Natural killer cell (primary cell): Measurements from ENCODE around the gene SATB2. TPM values are rescaled to one million over a fixed set of nuclear protein-coding genes. Genes with fewer than 3 reads are reported as not detected.

Source experiments
- ATAC-seq, 3 donors: fragments of 150-1000 bp in 2 of 3; fragments of 200-7000 bp in 1 of 3; cut with Tn5 transposase; 1 replicate in 1 of 3; 2 replicates in 2 of 3; pipeline ENCODE4 v1.10.0; 2021; ENCODE audit warnings: mild to moderate bottlenecking in 2 of 3, moderate library complexity in 2 of 3
- DNase-seq, 2 donors: peaks; one replicate each; pipeline versions ENCODE4 v3.0.0 to v3.0.0-alpha.2; 2013 to 2021; ENCODE audit warnings: mixed read lengths in 1 of 2
- H3K27ac ChIP-seq: one replicate; pipeline ENCODE4 v1.5.1; 2013; ENCODE audit warnings: mild to moderate bottlenecking, low read length
- H3K27me3 ChIP-seq: one replicate; pipeline ENCODE4 v1.6.1; 2013; ENCODE audit warnings: low read length; ENCODE audit not compliant: control insufficient read depth, insufficient read depth
- H3K36me3 ChIP-seq: one replicate; pipeline ENCODE4 v1.6.1; 2013; ENCODE audit warnings: low read length; ENCODE audit not compliant: control insufficient read depth, insufficient read depth
- H3K4me1 ChIP-seq: one replicate; pipeline ENCODE4 v1.6.1; 2013; ENCODE audit warnings: low read length; ENCODE audit not compliant: control insufficient read depth, insufficient read depth
- H3K4me3 ChIP-seq: one replicate; pipeline ENCODE4 v1.5.1; 2013; ENCODE audit warnings: low read length
- H3K9me3 ChIP-seq: one replicate; pipeline ENCODE4 v1.6.1; 2013; ENCODE audit warnings: low read length; ENCODE audit not compliant: control insufficient read depth, insufficient read depth
- H3K27ac Mint-ChIP-seq, 2 donors: one replicate each; pipeline ENCODE4 v1.8.0; 2022; ENCODE audit warnings: mild to moderate bottlenecking in 2 of 2, mixed read lengths in 2 of 2, moderate library complexity in 1 of 2
- H3K27me3 Mint-ChIP-seq, 2 donors: one replicate each; pipeline ENCODE4 v1.8.0; 2022; ENCODE audit warnings: low read depth in 2 of 2, mixed read lengths in 2 of 2
- H3K36me3 Mint-ChIP-seq: one replicate; pipeline ENCODE4 v1.8.0; 2022; ENCODE audit warnings: mixed read lengths
- H3K4me1 Mint-ChIP-seq, 2 donors: one replicate each; pipeline ENCODE4 v1.8.0; 2022; ENCODE audit warnings: mixed read lengths in 2 of 2
- H3K4me3 Mint-ChIP-seq: one replicate; pipeline ENCODE4 v1.8.0; 2022; ENCODE audit warnings: mild to moderate bottlenecking, moderate library complexity, mixed read lengths
- H3K9me3 Mint-ChIP-seq, 2 donors: one replicate each; pipeline ENCODE4 v1.8.0; 2022; ENCODE audit warnings: mixed read lengths in 2 of 2
- WGBS: methylation state at CpG from one replicate; pipeline ENCODE4 v1.1.7; 2013; ENCODE audit warnings: missing lambda C conversion rate; ENCODE audit not compliant: insufficient coverage; 5-methylcytosine and 5-hydroxymethylcytosine counted together
- intact Hi-C: fragments of 100-400 bp; cut with micrococcal nuclease; formaldehyde crosslinking; loops from one replicate; pipeline ENCODE4 v1.14.2; 2022
- total RNA-seq, 4 donors: library from RNA; stranded (reverse); fragments of 120-200 nt in 1 of 4; gene quantifications; one replicate each; pipeline versions ENCODE4 v1.2.3 to v1.2.4, GENCODE V29; 2013 to 2022
- TF ChIP-seq, protein P1 (sequence below): fragments of 200-600 bp; IDR thresholded peaks from one replicate; pipeline ENCODE4 v1.8.0; 2022; ENCODE audit warnings: antibody characterized with exemption

Gene SATB2
- total RNA-seq, 3 donors from 2014 or later (not counting 1 experiment from before 2014, with no cell fraction given) = 0.73 to 2.8 (median 0.79) TPM

DNA sequence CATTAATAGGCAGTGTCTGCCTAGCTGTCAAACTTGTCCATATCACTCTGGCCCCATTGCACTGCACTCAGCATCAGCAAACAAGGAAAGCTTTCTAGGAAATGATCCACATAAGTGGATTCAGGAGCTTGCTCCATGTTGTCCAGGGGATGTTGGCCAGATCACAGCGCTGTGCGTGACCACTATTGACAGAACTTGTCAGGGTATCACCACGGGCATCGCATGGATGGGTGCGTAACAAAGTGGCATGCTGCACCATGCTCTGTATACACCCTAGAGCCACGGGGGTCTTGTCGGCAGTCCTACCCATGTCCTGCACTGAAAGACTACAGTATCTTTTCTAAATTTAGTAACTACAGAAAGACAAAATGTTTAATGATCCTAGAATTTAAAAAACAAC is 15.6 kb downstream of the SATB2 start:
- intact Hi-C loops = no loop called here
- Histone ChIP-seq H3K4me1 (no peaks in the 10 kb centered on the region), H3K27ac (no peak overlapping the region), H3K27me3 (peaks cover 11% of the 10 kb centered on the region), H3K36me3 (no peaks in the 10 kb centered on the region), H3K9me3 (no peaks in the 10 kb centered on the region), H3K4me3 (no peak overlapping the region)
- Mint-ChIP-seq H3K9me3 (no peaks in the 10 kb centered on the region), H3K27ac (no peak overlapping the region), H3K4me3 (no peak overlapping the region), H3K36me3 (no peaks in the 10 kb centered on the region), H3K4me1 (no peaks in the 10 kb centered on the region), H3K27me3 (peaks cover 6 to 8% of the 10 kb centered on the region in 2 donors)
- ATAC-seq (no peak), DNase-seq (no peak)
- TF ChIP-seq, protein P1, sequence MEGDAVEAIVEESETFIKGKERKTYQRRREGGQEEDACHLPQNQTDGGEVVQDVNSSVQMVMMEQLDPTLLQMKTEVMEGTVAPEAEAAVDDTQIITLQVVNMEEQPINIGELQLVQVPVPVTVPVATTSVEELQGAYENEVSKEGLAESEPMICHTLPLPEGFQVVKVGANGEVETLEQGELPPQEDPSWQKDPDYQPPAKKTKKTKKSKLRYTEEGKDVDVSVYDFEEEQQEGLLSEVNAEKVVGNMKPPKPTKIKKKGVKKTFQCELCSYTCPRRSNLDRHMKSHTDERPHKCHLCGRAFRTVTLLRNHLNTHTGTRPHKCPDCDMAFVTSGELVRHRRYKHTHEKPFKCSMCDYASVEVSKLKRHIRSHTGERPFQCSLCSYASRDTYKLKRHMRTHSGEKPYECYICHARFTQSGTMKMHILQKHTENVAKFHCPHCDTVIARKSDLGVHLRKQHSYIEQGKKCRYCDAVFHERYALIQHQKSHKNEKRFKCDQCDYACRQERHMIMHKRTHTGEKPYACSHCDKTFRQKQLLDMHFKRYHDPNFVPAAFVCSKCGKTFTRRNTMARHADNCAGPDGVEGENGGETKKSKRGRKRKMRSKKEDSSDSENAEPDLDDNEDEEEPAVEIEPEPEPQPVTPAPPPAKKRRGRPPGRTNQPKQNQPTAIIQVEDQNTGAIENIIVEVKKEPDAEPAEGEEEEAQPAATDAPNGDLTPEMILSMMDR = no peak
- WGBS = 95% methylated on average over 7 of the region's 7 CpGs

- Histone ChIP-seq H3K9me3 (no peaks in the 10 kb centered on the region), H3K4me3 (no peak overlapping the region), H3K27me3 (peaks cover 9% of the 10 kb centered on the region), H3K36me3 (no peaks in the 10 kb centered on the region), H3K27ac (no peak overlapping the region), H3K4me1 (no peaks in the 10 kb centered on the region)
- no peak for ATAC-seq
- no peaks in the 10 kb centered on the region for H3K4me1 Mint-ChIP-seq
- no peak overlapping the region for H3K4me3 Mint-ChIP-seq
- WGBS = 95% methylated on average over 4 of the region's 4 CpGs
- intact Hi-C loops = no loop called here
- DNase-seq = no peak
- H3K36me3 Mint-ChIP-seq = no peaks in the 10 kb centered on the region
- no peaks in the 10 kb centered on the region for H3K9me3 Mint-ChIP-seq
- no peak overlapping the region for H3K27ac Mint-ChIP-seq
- TF ChIP-seq, protein P1 = no peak
- peaks cover 7 to 8% of the 10 kb centered on the region in 2 donors for H3K27me3 Mint-ChIP-seq
Measured at GRCh38 chr2:199441759-199442158, 16.0 kb downstream of the SATB2 start.

GRCh38 chr2:199440118-199440517 is 17.6 kb downstream of the SATB2 start:
- Histone ChIP-seq H3K27me3 (peaks cover 7% of the 10 kb centered on the region), H3K9me3 (no peaks in the 10 kb centered on the region), H3K36me3 (no peaks in the 10 kb centered on the region), H3K4me3 (no peak overlapping the region), H3K27ac (no peak overlapping the region), H3K4me1 (no peaks in the 10 kb centered on the region)
- H3K36me3 Mint-ChIP-seq = no peaks in the 10 kb centered on the region
- no peak overlapping the region for H3K4me3 Mint-ChIP-seq
- no peak for ATAC-seq
- H3K27me3 Mint-ChIP-seq = peaks cover 7 to 8% of the 10 kb centered on the region in 2 donors
- H3K9me3 Mint-ChIP-seq = no peaks in the 10 kb centered on the region
- no peak overlapping the region for H3K27ac Mint-ChIP-seq
- intact Hi-C loops = no loop called here
- no peak for DNase-seq
- TF ChIP-seq, protein P1 = no peak
- H3K4me1 Mint-ChIP-seq = no peaks in the 10 kb centered on the region

DNA sequence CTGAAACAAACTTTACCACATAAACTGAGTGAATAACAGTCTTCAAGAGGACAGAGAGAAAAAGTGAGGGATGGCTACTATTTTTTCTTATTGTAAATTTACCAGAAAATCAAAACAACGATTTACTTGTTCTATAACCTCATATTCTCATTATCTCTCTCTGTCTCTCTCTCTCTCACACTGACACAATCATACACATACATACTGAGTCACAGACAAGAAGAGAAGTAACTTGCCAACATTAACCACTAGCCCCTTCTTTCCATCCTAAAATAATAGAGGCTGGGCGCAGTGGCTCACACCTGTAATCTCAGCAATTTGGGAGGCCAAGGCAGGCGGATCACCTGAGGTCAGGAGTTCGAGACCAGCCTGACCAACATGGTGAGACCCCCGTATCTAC is 18.2 kb downstream of the SATB2 start:
- no peak overlapping the region for H3K27ac ChIP-seq
- no peak for ATAC-seq
- WGBS = 83% methylated on average over 4 of the region's 5 CpGs
- H3K4me1 Mint-ChIP-seq = no peaks in the 10 kb centered on the region
- TF ChIP-seq, protein P1 = no peak
- peaks cover 4 to 7% of the 10 kb centered on the region in 2 donors for H3K27me3 Mint-ChIP-seq
- intact Hi-C loops = no loop called here
- peaks cover 7% of the 10 kb centered on the region for H3K27me3 ChIP-seq
- no peaks in the 10 kb centered on the region for H3K9me3 Mint-ChIP-seq
- H3K36me3 ChIP-seq = no peaks in the 10 kb centered on the region
- no peaks in the 10 kb centered on the region for H3K9me3 ChIP-seq
- no peak for DNase-seq
- no peaks in the 10 kb centered on the region for H3K4me1 ChIP-seq
- H3K4me3 Mint-ChIP-seq = no peak overlapping the region
- H3K4me3 ChIP-seq = no peak overlapping the region
- H3K36me3 Mint-ChIP-seq = no peaks in the 10 kb centered on the region
- H3K27ac Mint-ChIP-seq = no peak overlapping the region
